GM23338 (cell line): Measurements from ENCODE around the gene N4BP2. TPM values are rescaled to one million over a fixed set of nuclear protein-coding genes. Genes with fewer than 3 reads are reported as not detected.

Source experiments
- ATAC-seq: fragments of 200-7000 bp; cut with Tn5 transposase; 3 replicates; pipeline ENCODE4 v1.9.1; 2020
- DNase-seq: peaks from one replicate; pipeline ENCODE4 v3.0.0-alpha.2; 2015; ENCODE audit warnings: low spot score
- H2AFZ ChIP-seq: fragments of 200-600 bp; sonication (generic); 2 replicates; pipeline ENCODE4 v1.8.0; 2016; ENCODE audit warnings: antibody characterized with exemption, mild to moderate bottlenecking, moderate library complexity
- H3F3A ChIP-seq: fragments of 200-600 bp; sonication (generic); replicated peaks from 2 replicates; pipeline ENCODE4 v1.8.0; 2017; ENCODE audit warnings: antibody characterized with exemption, mixed run types, low read depth
- H3K27ac ChIP-seq: fragments of 200-600 bp; sonication (generic); 2 replicates; pipeline ENCODE4 v1.6.1; 2016; ENCODE audit warnings: low read depth
- H3K27me3 ChIP-seq: fragments of 200-600 bp; sonication (generic); 2 replicates; pipeline ENCODE4 v1.8.0; 2016; ENCODE audit warnings: mild to moderate bottlenecking, mixed run types, moderate library complexity; ENCODE audit not compliant: insufficient read depth
- H3K36me3 ChIP-seq: fragments of 200-600 bp; sonication (generic); 2 replicates; pipeline ENCODE4 v1.8.0; 2016; ENCODE audit warnings: mild to moderate bottlenecking; ENCODE audit not compliant: insufficient read depth
- H3K4me1 ChIP-seq: fragments of 200-600 bp; sonication (generic); 2 replicates; pipeline ENCODE4 v1.8.0; 2016; ENCODE audit warnings: mild to moderate bottlenecking, moderate library complexity; ENCODE audit not compliant: insufficient read depth
- H3K4me2 ChIP-seq: fragments of 200-600 bp; sonication (generic); 2 replicates; pipeline ENCODE4 v1.7.1; 2017; ENCODE audit warnings: mixed run types
- H3K4me3 ChIP-seq: fragments of 200-600 bp; sonication (generic); 2 replicates; pipeline ENCODE4 v1.6.1; 2016; ENCODE audit warnings: mixed run types
- H3K79me2 ChIP-seq: fragments of 200-600 bp; sonication (generic); replicated peaks from 2 replicates; pipeline ENCODE4 v1.8.0; 2017; ENCODE audit warnings: mild to moderate bottlenecking; ENCODE audit not compliant: insufficient read depth
- H3K9me2 ChIP-seq: fragments of 200-600 bp; sonication (generic); 2 replicates; pipeline ENCODE4 v1.8.0; 2017; ENCODE audit not compliant: insufficient read depth
- H4K20me1 ChIP-seq: fragments of 200-600 bp; sonication (generic); replicated peaks from 2 replicates; pipeline ENCODE4 v1.8.0; 2017; ENCODE audit warnings: mild to moderate bottlenecking; ENCODE audit not compliant: insufficient read depth
- H3K27ac Mint-ChIP-seq: 2 replicates; pipeline ENCODE4 v1.8.0; 2020; ENCODE audit warnings: inconsistent platforms, mild to moderate bottlenecking, moderate library complexity, mixed read lengths
- H3K27me3 Mint-ChIP-seq: 3 replicates; pipeline ENCODE4 v1.8.0; 2022; ENCODE audit warnings: low read depth, mild to moderate bottlenecking, moderate library complexity, mixed read lengths, inconsistent platforms; ENCODE audit not compliant: insufficient read depth, poor library complexity
- H3K36me3 Mint-ChIP-seq: 3 replicates; pipeline ENCODE4 v1.8.0; 2021; ENCODE audit warnings: low read depth, mild to moderate bottlenecking, inconsistent platforms, moderate library complexity, mixed read lengths
- H3K4me1 Mint-ChIP-seq: 3 replicates; pipeline ENCODE4 v1.8.0; 2020; ENCODE audit warnings: mild to moderate bottlenecking, inconsistent platforms, mixed read lengths
- H3K4me3 Mint-ChIP-seq: 3 replicates; pipeline ENCODE4 v1.8.0; 2021; ENCODE audit warnings: moderate library complexity, mild to moderate bottlenecking, inconsistent platforms, mixed read lengths
- H3K9me3 Mint-ChIP-seq: 3 replicates; pipeline ENCODE4 v1.8.0; 2020; ENCODE audit warnings: moderate library complexity, mild to moderate bottlenecking, inconsistent platforms, mixed read lengths
- CREB1 ChIP-seq: fragments of 250-450 bp; sonication (Bioruptor Pico); IDR thresholded peaks from 2 replicates; pipeline ENCODE4 v1.5.0; 2020; ENCODE audit warnings: low read depth, mild to moderate bottlenecking, moderate library complexity
- CTCF ChIP-seq, 2 experiments: fragments of 200-600 bp in 1 of 2; sonication (generic) in 1 of 2; conservative IDR thresholded peaks; 2 replicates each; pipeline versions ENCODE4 v1.5.1 to v1.6.1; 2016 to 2017; ENCODE audit warnings: antibody characterized with exemption in 2 of 2, low read depth in 2 of 2, mild to moderate bottlenecking in 2 of 2, moderate library complexity in 1 of 2
- ETS1 ChIP-seq: IDR thresholded peaks from 2 replicates; pipeline ENCODE4 v1.6.1; 2016; ENCODE audit warnings: antibody characterized with exemption
- EZH2 ChIP-seq: fragments of 200-600 bp; sonication (generic); IDR thresholded peaks from one replicate; pipeline ENCODE4 v1.8.0; 2017; ENCODE audit warnings: antibody characterized with exemption, mild to moderate bottlenecking, low read depth; ENCODE audit not compliant: unreplicated experiment
- EZH2phosphoT487 ChIP-seq: fragments of 200-600 bp; sonication (generic); IDR thresholded peaks from one replicate; pipeline ENCODE4 v1.8.1; 2018; ENCODE audit warnings: antibody characterized with exemption; ENCODE audit not compliant: unreplicated experiment
- JUNB ChIP-seq: IDR thresholded peaks from one replicate; pipeline ENCODE4 v1.6.1; 2016; ENCODE audit warnings: antibody characterized with exemption; ENCODE audit not compliant: unreplicated experiment
- NANOG ChIP-seq: IDR thresholded peaks from 2 replicates; pipeline ENCODE4 v1.6.1; 2016; ENCODE audit warnings: antibody characterized with exemption, borderline replicate concordance
- POLR2AphosphoS5 ChIP-seq: IDR thresholded peaks from 2 replicates; pipeline ENCODE4 v1.6.1; 2016; ENCODE audit warnings: antibody characterized with exemption, low read depth
- STAT1 ChIP-seq: IDR thresholded peaks from one replicate; pipeline ENCODE4 v1.6.1; 2016; ENCODE audit warnings: antibody characterized with exemption; ENCODE audit not compliant: unreplicated experiment
- ZNF114 ChIP-seq: fragments of 250-450 bp; sonication (Bioruptor Pico); IDR thresholded peaks from 2 replicates; pipeline ENCODE4 v1.5.0; 2020; ENCODE audit warnings: mild to moderate bottlenecking, moderate library complexity
- ZNF331 ChIP-seq: fragments of 250-450 bp; sonication (Bioruptor Pico); IDR thresholded peaks from 2 replicates; pipeline ENCODE4 v1.5.0; 2020; ENCODE audit warnings: low read depth, mild to moderate bottlenecking, moderate library complexity
- polyA plus RNA-seq: library from polyadenylated mRNA; unstranded; fragments of >200 nt; fragmentation: Nextera tagmentation; extraction: Ambion mirVana; gene quantifications from 2 replicates; pipeline ENCODE4 v1.2.1, GENCODE V29; 2016
- total RNA-seq: library from RNA; depleted of rRNA; stranded (reverse); fragments of >200 nt; shearing (Covaris generic); gene quantifications from 2 replicates; pipeline ENCODE4 v1.2.3, GENCODE V29; 2014
- TF ChIP-seq, protein P1 (sequence below): IDR thresholded peaks from one replicate; pipeline ENCODE4 v1.6.1; 2018; ENCODE audit warnings: antibody characterized with exemption; ENCODE audit not compliant: unreplicated experiment
- TF ChIP-seq, protein P2 (sequence below): fragments of 250-450 bp; sonication (Bioruptor Pico); IDR thresholded peaks from 2 replicates; pipeline ENCODE4 v1.5.0; 2020; ENCODE audit warnings: mild to moderate bottlenecking, moderate library complexity

The N4BP2 gene
- total and polyA plus RNA-seq, 2 experiments from 2014 or later: 25.6 to 46.3 TPM

GRCh38 chr4:40200875-40201801 is 144.5 kb downstream of the N4BP2 start:
- Mint-ChIP-seq H3K4me3 (no peak overlapping the region), H3K4me1 (peaks cover 54% of the 10 kb centered on the region), H3K27ac (no peak overlapping the region), H3K36me3 (no peaks in the 10 kb centered on the region), H3K27me3 (peaks cover 1% of the 10 kb centered on the region), H3K9me3 (no peaks in the 10 kb centered on the region)
- Histone ChIP-seq H3K79me2 (no peaks in the 10 kb centered on the region), H3K4me1 (peaks cover 39% of the 10 kb centered on the region), H3K9me2 (no peaks in the 10 kb centered on the region), H3K4me2 (no peak overlapping the region), H3F3A (no peaks in the 10 kb centered on the region), H4K20me1 (no peaks in the 10 kb centered on the region), H3K4me3 (no peak overlapping the region), H2AFZ (no peak overlapping the region), H3K27ac (no peak overlapping the region), H3K36me3 (no peaks in the 10 kb centered on the region), H3K27me3 (no peaks in the 10 kb centered on the region)
- DNase-seq: no peak
- TF ChIP-seq NANOG: no peak
- TF ChIP-seq, protein P1, sequence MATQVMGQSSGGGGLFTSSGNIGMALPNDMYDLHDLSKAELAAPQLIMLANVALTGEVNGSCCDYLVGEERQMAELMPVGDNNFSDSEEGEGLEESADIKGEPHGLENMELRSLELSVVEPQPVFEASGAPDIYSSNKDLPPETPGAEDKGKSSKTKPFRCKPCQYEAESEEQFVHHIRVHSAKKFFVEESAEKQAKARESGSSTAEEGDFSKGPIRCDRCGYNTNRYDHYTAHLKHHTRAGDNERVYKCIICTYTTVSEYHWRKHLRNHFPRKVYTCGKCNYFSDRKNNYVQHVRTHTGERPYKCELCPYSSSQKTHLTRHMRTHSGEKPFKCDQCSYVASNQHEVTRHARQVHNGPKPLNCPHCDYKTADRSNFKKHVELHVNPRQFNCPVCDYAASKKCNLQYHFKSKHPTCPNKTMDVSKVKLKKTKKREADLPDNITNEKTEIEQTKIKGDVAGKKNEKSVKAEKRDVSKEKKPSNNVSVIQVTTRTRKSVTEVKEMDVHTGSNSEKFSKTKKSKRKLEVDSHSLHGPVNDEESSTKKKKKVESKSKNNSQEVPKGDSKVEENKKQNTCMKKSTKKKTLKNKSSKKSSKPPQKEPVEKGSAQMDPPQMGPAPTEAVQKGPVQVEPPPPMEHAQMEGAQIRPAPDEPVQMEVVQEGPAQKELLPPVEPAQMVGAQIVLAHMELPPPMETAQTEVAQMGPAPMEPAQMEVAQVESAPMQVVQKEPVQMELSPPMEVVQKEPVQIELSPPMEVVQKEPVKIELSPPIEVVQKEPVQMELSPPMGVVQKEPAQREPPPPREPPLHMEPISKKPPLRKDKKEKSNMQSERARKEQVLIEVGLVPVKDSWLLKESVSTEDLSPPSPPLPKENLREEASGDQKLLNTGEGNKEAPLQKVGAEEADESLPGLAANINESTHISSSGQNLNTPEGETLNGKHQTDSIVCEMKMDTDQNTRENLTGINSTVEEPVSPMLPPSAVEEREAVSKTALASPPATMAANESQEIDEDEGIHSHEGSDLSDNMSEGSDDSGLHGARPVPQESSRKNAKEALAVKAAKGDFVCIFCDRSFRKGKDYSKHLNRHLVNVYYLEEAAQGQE: no peak
- no peak for TF ChIP-seq EZH2
- no peak for TF ChIP-seq EZH2phosphoT487
- no peak for TF ChIP-seq ZNF331
- TF ChIP-seq, protein P2, sequence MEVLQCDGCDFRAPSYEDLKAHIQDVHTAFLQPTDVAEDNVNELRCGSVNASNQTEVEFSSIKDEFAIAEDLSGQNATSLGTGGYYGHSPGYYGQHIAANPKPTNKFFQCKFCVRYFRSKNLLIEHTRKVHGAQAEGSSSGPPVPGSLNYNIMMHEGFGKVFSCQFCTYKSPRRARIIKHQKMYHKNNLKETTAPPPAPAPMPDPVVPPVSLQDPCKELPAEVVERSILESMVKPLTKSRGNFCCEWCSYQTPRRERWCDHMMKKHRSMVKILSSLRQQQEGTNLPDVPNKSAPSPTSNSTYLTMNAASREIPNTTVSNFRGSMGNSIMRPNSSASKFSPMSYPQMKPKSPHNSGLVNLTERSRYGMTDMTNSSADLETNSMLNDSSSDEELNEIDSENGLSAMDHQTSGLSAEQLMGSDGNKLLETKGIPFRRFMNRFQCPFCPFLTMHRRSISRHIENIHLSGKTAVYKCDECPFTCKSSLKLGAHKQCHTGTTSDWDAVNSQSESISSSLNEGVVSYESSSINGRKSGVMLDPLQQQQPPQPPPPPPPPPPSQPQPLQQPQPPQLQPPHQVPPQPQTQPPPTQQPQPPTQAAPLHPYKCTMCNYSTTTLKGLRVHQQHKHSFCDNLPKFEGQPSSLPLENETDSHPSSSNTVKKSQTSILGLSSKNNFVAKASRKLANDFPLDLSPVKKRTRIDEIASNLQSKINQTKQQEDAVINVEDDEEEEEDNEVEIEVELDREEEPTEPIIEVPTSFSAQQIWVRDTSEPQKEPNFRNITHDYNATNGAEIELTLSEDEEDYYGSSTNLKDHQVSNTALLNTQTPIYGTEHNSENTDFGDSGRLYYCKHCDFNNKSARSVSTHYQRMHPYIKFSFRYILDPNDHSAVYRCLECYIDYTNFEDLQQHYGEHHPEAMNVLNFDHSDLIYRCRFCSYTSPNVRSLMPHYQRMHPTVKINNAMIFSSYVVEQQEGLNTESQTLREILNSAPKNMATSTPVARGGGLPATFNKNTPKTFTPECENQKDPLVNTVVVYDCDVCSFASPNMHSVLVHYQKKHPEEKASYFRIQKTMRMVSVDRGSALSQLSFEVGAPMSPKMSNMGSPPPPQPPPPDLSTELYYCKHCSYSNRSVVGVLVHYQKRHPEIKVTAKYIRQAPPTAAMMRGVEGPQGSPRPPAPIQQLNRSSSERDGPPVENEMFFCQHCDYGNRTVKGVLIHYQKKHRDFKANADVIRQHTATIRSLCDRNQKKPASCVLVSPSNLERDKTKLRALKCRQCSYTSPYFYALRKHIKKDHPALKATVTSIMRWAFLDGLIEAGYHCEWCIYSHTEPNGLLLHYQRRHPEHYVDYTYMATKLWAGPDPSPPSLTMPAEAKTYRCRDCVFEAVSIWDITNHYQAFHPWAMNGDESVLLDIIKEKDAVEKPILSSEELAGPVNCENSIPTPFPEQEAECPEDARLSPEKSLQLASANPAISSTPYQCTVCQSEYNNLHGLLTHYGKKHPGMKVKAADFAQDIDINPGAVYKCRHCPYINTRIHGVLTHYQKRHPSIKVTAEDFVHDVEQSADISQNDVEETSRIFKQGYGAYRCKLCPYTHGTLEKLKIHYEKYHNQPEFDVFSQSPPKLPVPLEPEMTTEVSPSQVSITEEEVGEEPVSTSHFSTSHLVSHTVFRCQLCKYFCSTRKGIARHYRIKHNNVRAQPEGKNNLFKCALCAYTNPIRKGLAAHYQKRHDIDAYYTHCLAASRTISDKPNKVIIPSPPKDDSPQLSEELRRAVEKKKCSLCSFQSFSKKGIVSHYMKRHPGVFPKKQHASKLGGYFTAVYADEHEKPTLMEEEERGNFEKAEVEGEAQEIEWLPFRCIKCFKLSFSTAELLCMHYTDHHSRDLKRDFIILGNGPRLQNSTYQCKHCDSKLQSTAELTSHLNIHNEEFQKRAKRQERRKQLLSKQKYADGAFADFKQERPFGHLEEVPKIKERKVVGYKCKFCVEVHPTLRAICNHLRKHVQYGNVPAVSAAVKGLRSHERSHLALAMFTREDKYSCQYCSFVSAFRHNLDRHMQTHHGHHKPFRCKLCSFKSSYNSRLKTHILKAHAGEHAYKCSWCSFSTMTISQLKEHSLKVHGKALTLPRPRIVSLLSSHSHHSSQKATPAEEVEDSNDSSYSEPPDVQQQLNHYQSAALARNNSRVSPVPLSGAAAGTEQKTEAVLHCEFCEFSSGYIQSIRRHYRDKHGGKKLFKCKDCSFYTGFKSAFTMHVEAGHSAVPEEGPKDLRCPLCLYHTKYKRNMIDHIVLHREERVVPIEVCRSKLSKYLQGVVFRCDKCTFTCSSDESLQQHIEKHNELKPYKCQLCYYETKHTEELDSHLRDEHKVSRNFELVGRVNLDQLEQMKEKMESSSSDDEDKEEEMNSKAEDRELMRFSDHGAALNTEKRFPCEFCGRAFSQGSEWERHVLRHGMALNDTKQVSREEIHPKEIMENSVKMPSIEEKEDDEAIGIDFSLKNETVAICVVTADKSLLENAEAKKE (CRISPR knock-in tag): no peak
- TF ChIP-seq JUNB: no peak
- TF ChIP-seq CTCF (conservative IDR thresholded peaks at IDR 0.05; ENCODE audit: low read depth in 2 of 2): no peak
- no peak for TF ChIP-seq ZNF114 (CRISPR knock-in tag)
- TF ChIP-seq ETS1: no peak
- no peak for TF ChIP-seq POLR2AphosphoS5
- TF ChIP-seq STAT1: no peak
- TF ChIP-seq CREB1 (CRISPR knock-in tag): no peak
- no peak for ATAC-seq
